Vagina (tissue), 2 donors: Measurements from ENCODE around the gene ADARB1. TPM values are rescaled to one million over a fixed set of nuclear protein-coding genes. Genes with fewer than 3 reads are reported as not detected.

Source experiments
- DNase-seq, 2 donors: peaks; one replicate each; pipeline ENCODE4 v3.0.0-alpha.2; 2017; ENCODE audit errors: extremely low spot score in 2 of 2
- H3K27ac ChIP-seq: fragments of 200-600 bp; sonication (generic); one replicate; pipeline ENCODE4 v1.5.1; 2019
- H3K27me3 ChIP-seq: fragments of 200-600 bp; sonication (generic); one replicate; pipeline ENCODE4 v1.5.1; 2019
- H3K36me3 ChIP-seq, 2 donors: fragments of 200-600 bp; sonication (generic); one replicate each; pipeline ENCODE4 v1.5.1; 2017 to 2019
- H3K4me1 ChIP-seq: fragments of 200-600 bp; sonication (generic); one replicate; pipeline ENCODE4 v1.5.1; 2019
- H3K4me3 ChIP-seq, 2 donors: fragments of 200-600 bp; sonication (generic); 1 replicate in 1 of 2; 2 replicates in 1 of 2; pipeline ENCODE4 v1.5.1; 2016 to 2019
- H3K9me3 ChIP-seq: fragments of 200-600 bp; sonication (generic); one replicate; pipeline ENCODE4 v1.5.1; 2019
- CTCF ChIP-seq, 3 experiments: fragments of 450-650 bp in 2 of 3; fragments of 200-600 bp in 1 of 3; sonication (generic) in 1 of 3; IDR thresholded peaks; one replicate each; pipeline ENCODE4 v1.5.1; 2017 to 2019; ENCODE audit warnings: antibody characterized with exemption in 3 of 3, mild to moderate bottlenecking in 2 of 3, moderate library complexity in 2 of 3
- POLR2A ChIP-seq, 2 donors: fragments of 450-650 bp; IDR thresholded peaks; one replicate each; pipeline ENCODE4 v1.6.1; 2017; ENCODE audit warnings: antibody characterized with exemption in 2 of 2, mild to moderate bottlenecking in 2 of 2, moderate library complexity in 2 of 2
- POLR2AphosphoS5 ChIP-seq, 2 donors: sonication (generic); formaldehyde crosslinking; IDR thresholded peaks; one replicate each; pipeline ENCODE4 v1.9.0; 2017; ENCODE audit warnings: antibody characterized with exemption in 2 of 2, mild to moderate bottlenecking in 2 of 2, low read depth in 1 of 2; ENCODE audit not compliant: insufficient read depth in 1 of 2
- intact Hi-C: fragments of 100-400 bp; cut with DNase I; formaldehyde crosslinking; loops from one replicate; pipeline ENCODE4 v1.15.1; 2023
- total RNA-seq: library from RNA; depleted of rRNA; stranded (reverse); fragments of >200 nt; gene quantifications from one replicate; pipeline ENCODE4 v1.2.3, GENCODE V29; 2016

The ADARB1 gene
- total RNA-seq, 1 donor from 2014 or later: 19.6 TPM

- H3K4me1 ChIP-seq: peaks cover 4% of the 10 kb centered on the region
- peak in 1 of 2 donors; percentile 78 for DNase-seq
- intact Hi-C loops: loop anchor here (10.0 kb wide), 1 partner anchor 322 kb away; the partner anchor contains the start of gene SLX9
Observed at GRCh38 chr21:45266518-45267389, 192.4 kb downstream of the ADARB1 start.

GRCh38 chr21:45267390-45267760 is 193.0 kb downstream of the ADARB1 start:
- DNase-seq: no peak
- Histone ChIP-seq H3K36me3 (peaks cover 0 to 78% of the 10 kb centered on the region in 2 donors), H3K9me3 (no peaks in the 10 kb centered on the region), H3K27me3 (no peaks in the 10 kb centered on the region), H3K27ac (no peak overlapping the region), H3K4me3 (no peak overlapping the region), H3K4me1 (peaks cover under 1% of the 10 kb centered on the region)
- intact Hi-C loops: loop anchor here (10.0 kb wide), 1 partner anchor 323 kb away; the partner anchor contains the start of gene SLX9
- TF ChIP-seq POLR2A (IDR thresholded peaks at IDR 0.05) (no peak), POLR2AphosphoS5 (IDR thresholded peaks at IDR 0.05; ENCODE audit: insufficient read depth in 1 of 2, low read depth in 1 of 2) (no peak)

More at GRCh38 chr21:45266518-45267389, 192.4 kb downstream of the ADARB1 start:
- TF ChIP-seq CTCF (IDR thresholded peaks at IDR 0.05): no peak
- TF ChIP-seq POLR2A (IDR thresholded peaks at IDR 0.05): no peak
- TF ChIP-seq POLR2AphosphoS5 (IDR thresholded peaks at IDR 0.05; ENCODE audit: insufficient read depth in 1 of 2, low read depth in 1 of 2): no peak
- peaks cover 0 to 72% of the 10 kb centered on the region in 2 donors for H3K36me3 ChIP-seq
- H3K4me3 ChIP-seq: no peak overlapping the region
- no peaks in the 10 kb centered on the region for H3K9me3 ChIP-seq
- H3K27me3 ChIP-seq: no peaks in the 10 kb centered on the region
- no peak overlapping the region for H3K27ac ChIP-seq

- Histone ChIP-seq H3K9me3 (no peaks in the 10 kb centered on the region), H3K4me3 (no peak overlapping the region), H3K27me3 (no peaks in the 10 kb centered on the region), H3K4me1 (no peaks in the 10 kb centered on the region), H3K36me3 (peaks cover 0 to 77% of the 10 kb centered on the region in 2 donors), H3K27ac (no peak overlapping the region)
- DNase-seq: no peak
- TF ChIP-seq POLR2A (IDR thresholded peaks at IDR 0.05): no peak
- no peak for TF ChIP-seq POLR2AphosphoS5 (IDR thresholded peaks at IDR 0.05; ENCODE audit: insufficient read depth in 1 of 2, low read depth in 1 of 2)
- no peak for TF ChIP-seq CTCF (IDR thresholded peaks at IDR 0.05)
- intact Hi-C loops: loop anchor here (10.0 kb wide), 1 partner anchor 325 kb away; the partner anchor contains the start of gene SLX9
Observed at GRCh38 chr21:45269861-45270260, 195.5 kb downstream of the ADARB1 start.

- TF ChIP-seq POLR2AphosphoS5 (IDR thresholded peaks at IDR 0.05; ENCODE audit: insufficient read depth in 1 of 2, low read depth in 1 of 2) (no peak), POLR2A (IDR thresholded peaks at IDR 0.05) (no peak), CTCF (IDR thresholded peaks at IDR 0.05) (no peak)
- Histone ChIP-seq H3K4me1 (no peaks in the 10 kb centered on the region), H3K9me3 (no peaks in the 10 kb centered on the region), H3K36me3 (peaks cover 0 to 79% of the 10 kb centered on the region in 2 donors), H3K27me3 (no peaks in the 10 kb centered on the region), H3K4me3 (no peak overlapping the region), H3K27ac (no peak overlapping the region)
- DNase-seq: no peak
- intact Hi-C loops: no loop called here
Observed at GRCh38 chr21:45270306-45270821, 196.0 kb downstream of the ADARB1 start.

Other genes with a start within 250 kb of the ADARB1 start
- gene PTTG1IP, start 200.9 kb upstream of the ADARB1 start, total RNA-seq: 165 TPM
- 35.1 TPM for gene ITGB2, start 153.7 kb upstream of the ADARB1 start, total RNA-seq
- 8.3 TPM for gene SLX9, start 134.6 kb upstream of the ADARB1 start, total RNA-seq
- gene POFUT2, start 213.3 kb downstream of the ADARB1 start, total RNA-seq: 38.3 TPM